ENCODE measurements around the gene MIGA1. TPM values are rescaled to one million over a fixed set of nuclear protein-coding genes. Genes with fewer than 3 reads are reported as not detected.

Gene MIGA1
- total and polyA plus RNA-seq, 2 of the 13 experiments (the other 11 are each of a cell fraction or from before 2014, with no cell fraction given), result 3.8 to 6.6 TPM

DNA sequence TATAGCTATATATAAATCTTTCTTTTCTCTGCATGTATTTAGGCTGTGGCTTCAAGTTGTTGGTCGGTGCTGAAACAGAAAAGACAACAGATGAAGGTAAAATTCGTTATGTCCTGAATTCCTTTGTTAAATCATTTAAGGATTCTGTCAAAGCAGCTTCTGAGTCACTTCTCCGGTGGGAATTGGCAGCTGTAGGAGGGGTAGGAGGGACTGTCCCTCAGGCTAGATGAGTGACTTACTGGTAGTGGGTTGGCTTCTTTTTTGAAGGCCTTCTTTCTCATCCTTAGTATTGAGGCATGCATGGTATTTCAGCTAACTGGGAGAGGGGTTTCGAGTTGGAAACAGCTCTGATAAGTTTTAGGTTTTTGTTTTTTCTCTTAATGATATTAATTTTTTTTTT lies 86.8 kb downstream of the MIGA1 start:
- no peaks in the 10 kb centered on the region for H3K79me2 ChIP-seq (ENCODE audit: insufficient read depth, low read length)
- intact Hi-C loops (cut with micrococcal nuclease; ENCODE audit: unreplicated experiment) (no loop called here), in situ Hi-C loops (cut with HindIII; ENCODE audit: extremely low pct_ligation_motif_present, low pct_unique_long_range_greater_than_20kb) (no loop called here)
- H3K27me3 ChIP-seq (ENCODE audit: control insufficient read depth in 1 of 2, insufficient read depth in 2 of 2, low read length in 2 of 2), result no peaks in the 10 kb centered on the region
- FAIRE-seq (no peak), DNase-seq (ENCODE audit: low spot score) (no peak), ATAC-seq (no peak)
- H3K9ac ChIP-seq (ENCODE audit: insufficient read depth, low read depth, low read length), result no peak overlapping the region
- no peak overlapping the region for H2AFZ ChIP-seq (ENCODE audit: low read length)
- peaks cover 0 to 3% of the 10 kb centered on the region in 2 experiments; a peak in 1 of 5 replicates for H3K36me3 ChIP-seq (replicated peaks in 1 of 2; ENCODE audit: control insufficient read depth in 1 of 2, insufficient read depth in 2 of 2, low read length in 2 of 2)
- POLR2A ChIA-PET, result no interaction called here
- 80% methylated on average over 4 of the region's 4 CpGs for WGBS (ENCODE audit: low lambda C conversion rate)
- CTCF ChIA-PET (ENCODE audit: low intra/inter-chr PET ratio, low total read pairs), result no interaction called here
- H3K4me1 ChIP-seq (ENCODE audit: insufficient read depth, low read length), result no peaks in the 10 kb centered on the region
- H4K20me1 ChIP-seq (ENCODE audit: insufficient read depth, low read length), result no peaks in the 10 kb centered on the region
- no TSS peak for BruUV-seq (replicated peaks)
- no peaks in the 10 kb centered on the region for H3K9me3 ChIP-seq (ENCODE audit: low read length)
- no peak overlapping the region for H3K4me2 ChIP-seq (ENCODE audit: low read depth, low read length)
- TF ChIP-seq ZSCAN20 (CRISPR knock-in tag; IDR thresholded peaks at IDR 0.05; ENCODE audit: borderline replicate concordance), result no peak
- TF ChIP-seq, protein P1, sequence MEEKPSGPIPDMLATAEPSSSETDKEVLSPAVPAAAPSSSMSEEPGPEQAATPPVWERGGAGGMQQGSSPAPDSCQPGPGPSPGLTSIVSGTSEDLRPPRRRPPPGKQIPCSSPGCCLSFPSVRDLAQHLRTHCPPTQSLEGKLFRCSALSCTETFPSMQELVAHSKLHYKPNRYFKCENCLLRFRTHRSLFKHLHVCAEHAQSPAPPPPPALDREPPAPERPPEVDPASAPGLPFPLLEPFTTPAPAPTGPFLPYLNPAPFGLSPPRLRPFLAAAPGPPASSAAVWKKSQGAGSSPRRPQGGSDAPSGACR (CRISPR knock-in tag; IDR thresholded peaks at IDR 0.05), result no peak
- TF ChIP-seq, protein P2, sequence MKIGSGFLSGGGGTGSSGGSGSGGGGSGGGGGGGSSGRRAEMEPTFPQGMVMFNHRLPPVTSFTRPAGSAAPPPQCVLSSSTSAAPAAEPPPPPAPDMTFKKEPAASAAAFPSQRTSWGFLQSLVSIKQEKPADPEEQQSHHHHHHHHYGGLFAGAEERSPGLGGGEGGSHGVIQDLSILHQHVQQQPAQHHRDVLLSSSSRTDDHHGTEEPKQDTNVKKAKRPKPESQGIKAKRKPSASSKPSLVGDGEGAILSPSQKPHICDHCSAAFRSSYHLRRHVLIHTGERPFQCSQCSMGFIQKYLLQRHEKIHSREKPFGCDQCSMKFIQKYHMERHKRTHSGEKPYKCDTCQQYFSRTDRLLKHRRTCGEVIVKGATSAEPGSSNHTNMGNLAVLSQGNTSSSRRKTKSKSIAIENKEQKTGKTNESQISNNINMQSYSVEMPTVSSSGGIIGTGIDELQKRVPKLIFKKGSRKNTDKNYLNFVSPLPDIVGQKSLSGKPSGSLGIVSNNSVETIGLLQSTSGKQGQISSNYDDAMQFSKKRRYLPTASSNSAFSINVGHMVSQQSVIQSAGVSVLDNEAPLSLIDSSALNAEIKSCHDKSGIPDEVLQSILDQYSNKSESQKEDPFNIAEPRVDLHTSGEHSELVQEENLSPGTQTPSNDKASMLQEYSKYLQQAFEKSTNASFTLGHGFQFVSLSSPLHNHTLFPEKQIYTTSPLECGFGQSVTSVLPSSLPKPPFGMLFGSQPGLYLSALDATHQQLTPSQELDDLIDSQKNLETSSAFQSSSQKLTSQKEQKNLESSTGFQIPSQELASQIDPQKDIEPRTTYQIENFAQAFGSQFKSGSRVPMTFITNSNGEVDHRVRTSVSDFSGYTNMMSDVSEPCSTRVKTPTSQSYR (CRISPR knock-in tag; IDR thresholded peaks at IDR 0.05; ENCODE audit: borderline replicate concordance), result no peak
- TF ChIP-seq, protein P3, sequence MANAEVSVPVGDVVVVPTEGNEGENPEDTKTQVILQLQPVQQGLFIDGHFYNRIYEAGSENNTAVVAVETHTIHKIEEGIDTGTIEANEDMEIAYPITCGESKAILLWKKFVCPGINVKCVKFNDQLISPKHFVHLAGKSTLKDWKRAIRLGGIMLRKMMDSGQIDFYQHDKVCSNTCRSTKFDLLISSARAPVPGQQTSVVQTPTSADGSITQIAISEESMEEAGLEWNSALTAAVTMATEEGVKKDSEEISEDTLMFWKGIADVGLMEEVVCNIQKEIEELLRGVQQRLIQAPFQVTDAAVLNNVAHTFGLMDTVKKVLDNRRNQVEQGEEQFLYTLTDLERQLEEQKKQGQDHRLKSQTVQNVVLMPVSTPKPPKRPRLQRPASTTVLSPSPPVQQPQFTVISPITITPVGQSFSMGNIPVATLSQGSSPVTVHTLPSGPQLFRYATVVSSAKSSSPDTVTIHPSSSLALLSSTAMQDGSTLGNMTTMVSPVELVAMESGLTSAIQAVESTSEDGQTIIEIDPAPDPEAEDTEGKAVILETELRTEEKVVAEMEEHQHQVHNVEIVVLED (CRISPR knock-in tag; IDR thresholded peaks at IDR 0.05; ENCODE audit: borderline replicate concordance), result no peak
- no peak for TF ChIP-seq ZNF282 (IDR thresholded peaks at IDR 0.05; ENCODE audit: partially characterized antibody)
- no peak for TF ChIP-seq ZNF317 (CRISPR knock-in tag; IDR thresholded peaks at IDR 0.05)
- no peak for TF ChIP-seq ZNF777 (CRISPR knock-in tag; IDR thresholded peaks at IDR 0.05)
- TF ChIP-seq NFYC (CRISPR knock-in tag; IDR thresholded peaks at IDR 0.05), result no peak
- TF ChIP-seq, protein P4, sequence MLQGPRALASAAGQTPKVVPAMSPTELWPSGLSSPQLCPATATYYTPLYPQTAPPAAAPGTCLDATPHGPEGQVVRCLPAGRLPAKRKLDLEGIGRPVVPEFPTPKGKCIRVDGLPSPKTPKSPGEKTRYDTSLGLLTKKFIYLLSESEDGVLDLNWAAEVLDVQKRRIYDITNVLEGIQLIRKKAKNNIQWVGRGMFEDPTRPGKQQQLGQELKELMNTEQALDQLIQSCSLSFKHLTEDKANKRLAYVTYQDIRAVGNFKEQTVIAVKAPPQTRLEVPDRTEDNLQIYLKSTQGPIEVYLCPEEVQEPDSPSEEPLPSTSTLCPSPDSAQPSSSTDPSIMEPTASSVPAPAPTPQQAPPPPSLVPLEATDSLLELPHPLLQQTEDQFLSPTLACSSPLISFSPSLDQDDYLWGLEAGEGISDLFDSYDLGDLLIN (CRISPR knock-in tag; IDR thresholded peaks at IDR 0.05; ENCODE audit: borderline replicate concordance), result no peak
- TF ChIP-seq, protein P5, sequence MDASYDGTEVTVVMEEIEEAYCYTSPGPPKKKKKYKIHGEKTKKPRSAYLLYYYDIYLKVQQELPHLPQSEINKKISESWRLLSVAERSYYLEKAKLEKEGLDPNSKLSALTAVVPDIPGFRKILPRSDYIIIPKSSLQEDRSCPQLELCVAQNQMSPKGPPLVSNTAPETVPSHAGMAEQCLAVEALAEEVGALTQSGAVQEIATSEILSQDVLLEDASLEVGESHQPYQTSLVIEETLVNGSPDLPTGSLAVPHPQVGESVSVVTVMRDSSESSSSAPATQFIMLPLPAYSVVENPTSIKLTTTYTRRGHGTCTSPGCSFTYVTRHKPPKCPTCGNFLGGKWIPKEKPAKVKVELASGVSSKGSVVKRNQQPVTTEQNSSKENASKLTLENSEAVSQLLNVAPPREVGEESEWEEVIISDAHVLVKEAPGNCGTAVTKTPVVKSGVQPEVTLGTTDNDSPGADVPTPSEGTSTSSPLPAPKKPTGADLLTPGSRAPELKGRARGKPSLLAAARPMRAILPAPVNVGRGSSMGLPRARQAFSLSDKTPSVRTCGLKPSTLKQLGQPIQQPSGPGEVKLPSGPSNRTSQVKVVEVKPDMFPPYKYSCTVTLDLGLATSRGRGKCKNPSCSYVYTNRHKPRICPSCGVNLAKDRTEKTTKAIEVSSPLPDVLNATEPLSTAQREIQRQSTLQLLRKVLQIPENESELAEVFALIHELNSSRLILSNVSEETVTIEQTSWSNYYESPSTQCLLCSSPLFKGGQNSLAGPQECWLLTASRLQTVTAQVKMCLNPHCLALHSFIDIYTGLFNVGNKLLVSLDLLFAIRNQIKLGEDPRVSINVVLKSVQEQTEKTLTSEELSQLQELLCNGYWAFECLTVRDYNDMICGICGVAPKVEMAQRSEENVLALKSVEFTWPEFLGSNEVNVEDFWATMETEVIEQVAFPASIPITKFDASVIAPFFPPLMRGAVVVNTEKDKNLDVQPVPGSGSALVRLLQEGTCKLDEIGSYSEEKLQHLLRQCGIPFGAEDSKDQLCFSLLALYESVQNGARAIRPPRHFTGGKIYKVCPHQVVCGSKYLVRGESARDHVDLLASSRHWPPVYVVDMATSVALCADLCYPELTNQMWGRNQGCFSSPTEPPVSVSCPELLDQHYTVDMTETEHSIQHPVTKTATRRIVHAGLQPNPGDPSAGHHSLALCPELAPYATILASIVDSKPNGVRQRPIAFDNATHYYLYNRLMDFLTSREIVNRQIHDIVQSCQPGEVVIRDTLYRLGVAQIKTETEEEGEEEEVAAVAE (CRISPR knock-in tag; IDR thresholded peaks at IDR 0.05; ENCODE audit: borderline replicate concordance), result no peak
- TF ChIP-seq SNRNP70 (IDR thresholded peaks at IDR 0.05; ENCODE audit: low read depth, low read length), result no peak
- TF ChIP-seq ERF (CRISPR knock-in tag; IDR thresholded peaks at IDR 0.05), result no peak
- no peak for TF ChIP-seq DPF2 (CRISPR knock-in tag; IDR thresholded peaks at IDR 0.05; ENCODE audit: borderline replicate concordance, low read depth)
- H3K27ac ChIP-seq (ENCODE audit: extremely low read length, insufficient read depth, low read length), result no peak overlapping the region
- no peak overlapping the region for H3K4me3 ChIP-seq (replicated peaks in 1 of 3; ENCODE audit: insufficient read depth in 1 of 3, low read depth in 2 of 3, low read length in 3 of 3)

Measured in HepG2 (cell line).